ENCODE results near the gene SRGAP3. TPM values are rescaled to one million over a fixed set of nuclear protein-coding genes. Genes with fewer than 3 reads are reported as not detected.

The SRGAP3 gene
- total and polyA plus RNA-seq, 10 of the 15 experiments (the other 5 are each of a cell fraction or from before 2014, with no cell fraction given), result 0.32 to 1.7 (median 0.99) TPM

GRCh38 chr3:9196020-9196419 is 53.4 kb downstream of the SRGAP3 start:
- ChIA-PET CTCF (no interaction called here), RAD21 (ENCODE audit: unreplicated experiment) (no interaction called here), POLR2A (no interaction called here), SMC1A (ENCODE audit: uncharacterized antibody, unreplicated experiment) (no interaction called here)
- Histone ChIP-seq H2AFZ (ENCODE audit: control insufficient read depth, low read depth, low read length) (no peak overlapping the region), H4K20me1 (ENCODE audit: control insufficient read depth, insufficient read depth) (no peaks in the 10 kb centered on the region), H3K36me3 (ENCODE audit: control insufficient read depth in 2 of 2, insufficient read depth in 2 of 2, low read length in 1 of 2) (no peaks in the 10 kb centered on the region), H3K4me1 (ENCODE audit: control insufficient read depth, insufficient read depth, low read length) (no peaks in the 10 kb centered on the region), H3K27me3 (replicated peaks in 1 of 2; ENCODE audit: control insufficient read depth in 2 of 2, insufficient read depth in 2 of 2, low read length in 1 of 2) (peaks cover 0 to 1% of the 10 kb centered on the region in 2 experiments; a peak in 1 of 4 replicates), H3K27ac (ENCODE audit: control insufficient read depth, insufficient read depth) (no peak overlapping the region), H3K4me3 (no peak overlapping the region), H3K9me3 (replicated peaks; ENCODE audit: control insufficient read depth, insufficient read depth, low read length) (no peaks in the 10 kb centered on the region), H3K79me2 (ENCODE audit: control insufficient read depth, insufficient read depth, low read length) (no peaks in the 10 kb centered on the region), H3K4me2 (ENCODE audit: control insufficient read depth, insufficient read depth) (no peak overlapping the region), H3K9ac (ENCODE audit: control insufficient read depth, insufficient read depth, low read length) (no peak overlapping the region)
- no TSS peak for BruUV-seq (replicated peaks)
- in situ Hi-C loops (cut with MboI) (no loop called here), intact Hi-C loops (cut with micrococcal nuclease; ENCODE audit: unreplicated experiment) (no loop called here)
- no peak for FAIRE-seq
- ATAC-seq, result no peak
- no peak for DNase-seq (ENCODE audit: low read depth, low spot score)
- WGBS (ENCODE audit: insufficient coverage, insufficient replicate concordance, low lambda C conversion rate, missing lambda C conversion rate), result 50% methylated on average over 7 of the region's 7 CpGs
- TF ChIP-seq TAF1 (IDR thresholded peaks at IDR 0.05; ENCODE audit: borderline replicate concordance, low read depth, low read length) (no peak), ZZZ3 (IDR thresholded peaks at IDR 0.05; ENCODE audit: control insufficient read depth, insufficient read length, low read depth) (no peak), RCOR1 (conservative IDR thresholded peaks at IDR 0.05; ENCODE audit: low read depth, low read length) (no peak), ATF7 (IDR thresholded peaks at IDR 0.05; ENCODE audit: low read depth) (no peak), CBX3 (IDR thresholded peaks at IDR 0.05; ENCODE audit: borderline replicate concordance, low read depth) (no peak), TCF3 (IDR thresholded peaks at IDR 0.05; ENCODE audit: borderline replicate concordance, insufficient read depth, low read depth, low read length) (no peak), REST (IDR thresholded peaks at IDR 0.05; ENCODE audit: low read depth, low read length) (no peak), RAD21 (IDR thresholded peaks at IDR 0.05; ENCODE audit: insufficient read depth, low read depth, low read length) (no peak), ZNF592 (IDR thresholded peaks at IDR 0.05) (no peak), RUNX3 (IDR thresholded peaks at IDR 0.05; ENCODE audit: low read length) (no peak), MLLT1 (IDR thresholded peaks at IDR 0.05) (no peak)
- TF ChIP-seq, protein P1, sequence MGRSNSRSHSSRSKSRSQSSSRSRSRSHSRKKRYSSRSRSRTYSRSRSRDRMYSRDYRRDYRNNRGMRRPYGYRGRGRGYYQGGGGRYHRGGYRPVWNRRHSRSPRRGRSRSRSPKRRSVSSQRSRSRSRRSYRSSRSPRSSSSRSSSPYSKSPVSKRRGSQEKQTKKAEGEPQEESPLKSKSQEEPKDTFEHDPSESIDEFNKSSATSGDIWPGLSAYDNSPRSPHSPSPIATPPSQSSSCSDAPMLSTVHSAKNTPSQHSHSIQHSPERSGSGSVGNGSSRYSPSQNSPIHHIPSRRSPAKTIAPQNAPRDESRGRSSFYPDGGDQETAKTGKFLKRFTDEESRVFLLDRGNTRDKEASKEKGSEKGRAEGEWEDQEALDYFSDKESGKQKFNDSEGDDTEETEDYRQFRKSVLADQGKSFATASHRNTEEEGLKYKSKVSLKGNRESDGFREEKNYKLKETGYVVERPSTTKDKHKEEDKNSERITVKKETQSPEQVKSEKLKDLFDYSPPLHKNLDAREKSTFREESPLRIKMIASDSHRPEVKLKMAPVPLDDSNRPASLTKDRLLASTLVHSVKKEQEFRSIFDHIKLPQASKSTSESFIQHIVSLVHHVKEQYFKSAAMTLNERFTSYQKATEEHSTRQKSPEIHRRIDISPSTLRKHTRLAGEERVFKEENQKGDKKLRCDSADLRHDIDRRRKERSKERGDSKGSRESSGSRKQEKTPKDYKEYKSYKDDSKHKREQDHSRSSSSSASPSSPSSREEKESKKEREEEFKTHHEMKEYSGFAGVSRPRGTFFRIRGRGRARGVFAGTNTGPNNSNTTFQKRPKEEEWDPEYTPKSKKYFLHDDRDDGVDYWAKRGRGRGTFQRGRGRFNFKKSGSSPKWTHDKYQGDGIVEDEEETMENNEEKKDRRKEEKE (IDR thresholded peaks at IDR 0.05), result no peak
